Stimulated activated memory B cell treated with anti-CD40 and anti-IgM and Interleukin-4, amounts not matched to agents 10 μg/mL and 1 μg/mL and 100 μg/mL, for 72 hours (primary cell): ENCODE results near the gene ZNF292.
"Not testable (repeated sequence)": the region's sequence is repeated elsewhere in the genome, so short reads cannot be mapped to it uniquely, and the experiment has no call there.

ENCODE experiments used
- ATAC-seq: fragments of 150-1000 bp; cut with Tn5 transposase; 2 replicates; pipeline ENCODE4 v1.10.0; 2021
- H3K27ac Mint-ChIP-seq: one replicate; pipeline ENCODE4 v1.8.0; 2022; ENCODE audit warnings: mild to moderate bottlenecking, mixed read lengths
- H3K27me3 Mint-ChIP-seq: one replicate; pipeline ENCODE4 v1.8.0; 2022; ENCODE audit warnings: mixed read lengths
- H3K36me3 Mint-ChIP-seq: one replicate; pipeline ENCODE4 v1.8.0; 2022; ENCODE audit warnings: mixed read lengths
- H3K4me1 Mint-ChIP-seq: one replicate; pipeline ENCODE4 v1.8.0; 2022; ENCODE audit warnings: mixed read lengths
- H3K4me3 Mint-ChIP-seq: one replicate; pipeline ENCODE4 v1.8.0; 2022; ENCODE audit warnings: mild to moderate bottlenecking, moderate library complexity, mixed read lengths
- H3K9me3 Mint-ChIP-seq: one replicate; pipeline ENCODE4 v1.8.0; 2022; ENCODE audit warnings: mixed read lengths

The ZNF292 gene

GRCh38 chr6:87151781-87152525, 3.4 kb upstream of the ZNF292 start:
- H3K27me3 Mint-ChIP-seq = no peaks in the 10 kb centered on the region
- H3K4me3 Mint-ChIP-seq = peak overlapping the region; percentile 90
- ATAC-seq = peak; percentile 69
- peaks cover 34% of the 10 kb centered on the region for H3K4me1 Mint-ChIP-seq
- peaks cover 5% of the 10 kb centered on the region for H3K36me3 Mint-ChIP-seq
- H3K9me3 Mint-ChIP-seq = no peaks in the 10 kb centered on the region
- H3K27ac Mint-ChIP-seq = peak overlapping the region; percentile 94

GRCh38 chr6:87152526-87152955, 2.8 kb upstream of the ZNF292 start:
- H3K36me3 Mint-ChIP-seq = peaks cover 5% of the 10 kb centered on the region
- no peak for ATAC-seq
- H3K27ac Mint-ChIP-seq = peak overlapping the region; percentile 94
- H3K4me3 Mint-ChIP-seq = peak overlapping the region; percentile 90
- H3K9me3 Mint-ChIP-seq = no peaks in the 10 kb centered on the region
- no peaks in the 10 kb centered on the region for H3K27me3 Mint-ChIP-seq
- peaks cover 36% of the 10 kb centered on the region for H3K4me1 Mint-ChIP-seq

- H3K36me3 Mint-ChIP-seq = peaks cover 5% of the 10 kb centered on the region
- H3K4me3 Mint-ChIP-seq = peak overlapping the region; percentile 81
- no peak for ATAC-seq
- peak overlapping the region; percentile 94 for H3K27ac Mint-ChIP-seq
- H3K27me3 Mint-ChIP-seq = no peaks in the 10 kb centered on the region
- no peaks in the 10 kb centered on the region for H3K9me3 Mint-ChIP-seq
- peaks cover 37% of the 10 kb centered on the region for H3K4me1 Mint-ChIP-seq
Measured at GRCh38 chr6:87154641-87154992, 748 bp upstream of the ZNF292 start.

GRCh38 chr6:87155842-87156815, 764 bp downstream of the ZNF292 start:
- Mint-ChIP-seq H3K9me3 (no peaks in the 10 kb centered on the region), H3K4me1 (peaks cover 47% of the 10 kb centered on the region), H3K4me3 (peak overlapping the region; percentile 81), H3K27me3 (no peaks in the 10 kb centered on the region), H3K36me3 (peaks cover 5% of the 10 kb centered on the region), H3K27ac (peak overlapping the region; percentile 94)
- peak; percentile 0 for ATAC-seq

GRCh38 chr6:87157596-87157995, 2.2 kb downstream of the ZNF292 start:
- not testable (repeated sequence) for H3K9me3 Mint-ChIP-seq, H3K27ac Mint-ChIP-seq
- H3K4me1 Mint-ChIP-seq = peaks cover 50% of the 10 kb centered on the region

GRCh38 chr6:87161299-87161698, 5.9 kb downstream of the ZNF292 start:
- peaks cover 17% of the 10 kb centered on the region for H3K36me3 Mint-ChIP-seq
- H3K9me3 Mint-ChIP-seq = no peaks in the 10 kb centered on the region
- no peaks in the 10 kb centered on the region for H3K27me3 Mint-ChIP-seq
- no peak for ATAC-seq
- H3K4me1 Mint-ChIP-seq = peaks cover 59% of the 10 kb centered on the region
- peak overlapping the region; percentile 51 for H3K27ac Mint-ChIP-seq
- H3K4me3 Mint-ChIP-seq = no peak overlapping the region

More at GRCh38 chr6:87157596-87157995, 2.2 kb downstream of the ZNF292 start:
- H3K27me3 Mint-ChIP-seq, H3K36me3 Mint-ChIP-seq, ATAC-seq, H3K4me3 Mint-ChIP-seq: not testable (repeated sequence)

GRCh38 chr6:87164004-87164403, 8.6 kb downstream of the ZNF292 start:
- Mint-ChIP-seq H3K4me1 (peaks cover 68% of the 10 kb centered on the region), H3K36me3 (peaks cover 12% of the 10 kb centered on the region), H3K4me3 (no peak overlapping the region), H3K9me3 (no peaks in the 10 kb centered on the region), H3K27me3 (no peaks in the 10 kb centered on the region), H3K27ac (no peak overlapping the region)
- no peak for ATAC-seq

GRCh38 chr6:87164506-87164905, 9.1 kb downstream of the ZNF292 start:
- Mint-ChIP-seq H3K4me1 (peaks cover 70% of the 10 kb centered on the region), H3K36me3 (peaks cover 12% of the 10 kb centered on the region), H3K27ac (no peak overlapping the region), H3K27me3 (no peaks in the 10 kb centered on the region), H3K4me3 (no peak overlapping the region), H3K9me3 (no peaks in the 10 kb centered on the region)
- no peak for ATAC-seq

GRCh38 chr6:87165185-87165584, 9.8 kb downstream of the ZNF292 start:
- no peak for ATAC-seq
- Mint-ChIP-seq H3K27me3 (no peaks in the 10 kb centered on the region), H3K27ac (no peak overlapping the region), H3K9me3 (no peaks in the 10 kb centered on the region), H3K4me3 (no peak overlapping the region), H3K36me3 (peaks cover 12% of the 10 kb centered on the region), H3K4me1 (peaks cover 64% of the 10 kb centered on the region)

GRCh38 chr6:87171938-87172633, 16.7 kb downstream of the ZNF292 start:
- H3K4me3 Mint-ChIP-seq = no peak overlapping the region
- H3K9me3 Mint-ChIP-seq = peaks cover 3% of the 10 kb centered on the region
- H3K4me1 Mint-ChIP-seq = peaks cover 68% of the 10 kb centered on the region
- H3K36me3 Mint-ChIP-seq = peaks cover 13% of the 10 kb centered on the region
- H3K27me3 Mint-ChIP-seq = no peaks in the 10 kb centered on the region
- ATAC-seq = no peak
- H3K27ac Mint-ChIP-seq = no peak overlapping the region

GRCh38 chr6:87174078-87174579, 18.8 kb downstream of the ZNF292 start:
- peaks cover 3% of the 10 kb centered on the region for H3K9me3 Mint-ChIP-seq
- ATAC-seq = no peak
- H3K36me3 Mint-ChIP-seq = peaks cover 26% of the 10 kb centered on the region
- no peaks in the 10 kb centered on the region for H3K27me3 Mint-ChIP-seq
- peak overlapping the region; percentile 4 for H3K27ac Mint-ChIP-seq
- H3K4me3 Mint-ChIP-seq = no peak overlapping the region
- peaks cover 72% of the 10 kb centered on the region for H3K4me1 Mint-ChIP-seq

GRCh38 chr6:87176493-87176892, 21.1 kb downstream of the ZNF292 start:
- no peak overlapping the region for H3K4me3 Mint-ChIP-seq
- H3K9me3 Mint-ChIP-seq = peaks cover 3% of the 10 kb centered on the region
- H3K27ac Mint-ChIP-seq = no peak overlapping the region
- peaks cover 83% of the 10 kb centered on the region for H3K4me1 Mint-ChIP-seq
- no peaks in the 10 kb centered on the region for H3K27me3 Mint-ChIP-seq
- H3K36me3 Mint-ChIP-seq = peaks cover 36% of the 10 kb centered on the region
- no peak for ATAC-seq

GRCh38 chr6:87180105-87180728, 24.9 kb downstream of the ZNF292 start:
- Mint-ChIP-seq H3K27me3 (no peaks in the 10 kb centered on the region), H3K4me1 (peaks cover 76% of the 10 kb centered on the region), H3K4me3 (no peak overlapping the region), H3K9me3 (peaks cover 3% of the 10 kb centered on the region), H3K36me3 (peaks cover 46% of the 10 kb centered on the region), H3K27ac (peak overlapping the region; percentile 83)
- no peak for ATAC-seq

- peaks cover 69% of the 10 kb centered on the region for H3K4me1 Mint-ChIP-seq
- peaks cover 41% of the 10 kb centered on the region for H3K36me3 Mint-ChIP-seq
- no peak overlapping the region for H3K4me3 Mint-ChIP-seq
- peak overlapping the region; percentile 83 for H3K27ac Mint-ChIP-seq
- H3K27me3 Mint-ChIP-seq = no peaks in the 10 kb centered on the region
- no peak for ATAC-seq
- peaks cover 1% of the 10 kb centered on the region for H3K9me3 Mint-ChIP-seq
Measured at GRCh38 chr6:87181903-87182302, 26.5 kb downstream of the ZNF292 start.
